ENCODE results near the gene SAPCD1.
A peak's percentile ranks its signal among the peaks of the same experiment; 100 is the strongest.

Gene SAPCD1

DNA sequence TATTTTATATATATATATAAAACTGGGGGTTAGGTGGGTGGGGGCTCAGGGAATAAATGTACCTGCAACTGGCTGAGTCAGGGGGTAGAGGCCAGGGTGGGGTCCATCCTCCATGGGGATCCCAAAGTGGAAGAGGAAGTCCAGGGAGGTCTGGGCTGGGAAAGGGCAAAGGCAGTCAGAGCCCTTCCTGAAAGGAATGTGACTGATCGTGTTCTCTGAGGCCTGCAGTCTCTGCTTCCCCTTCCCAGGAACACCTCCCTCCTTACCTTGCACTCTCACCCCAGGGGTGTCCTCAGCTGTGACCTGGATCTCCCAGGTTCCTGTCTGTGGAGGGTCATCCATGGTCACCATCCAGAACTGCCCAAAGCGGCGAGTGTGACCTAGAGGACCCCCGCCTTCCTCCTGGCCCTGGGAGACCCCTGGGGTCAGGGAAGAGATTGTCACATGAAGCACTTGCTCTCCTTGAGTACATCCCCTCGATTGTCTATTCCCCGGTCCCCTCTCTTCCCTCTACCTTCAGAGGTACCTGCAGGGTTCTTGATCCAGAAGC, 4.7 kb downstream of the SAPCD1 start:
- H3K9me3 ChIP-seq (replicated peaks; ENCODE audit: insufficient read depth, low read length), result no peaks in the 10 kb centered on the region
- no peak overlapping the region for H3K4me3 ChIP-seq (ENCODE audit: low read length)
- H3F3A ChIP-seq (ENCODE audit: insufficient read depth, low read length), result peaks cover 3% of the 10 kb centered on the region; the same call in 1 of the 2 replicates

DNA sequence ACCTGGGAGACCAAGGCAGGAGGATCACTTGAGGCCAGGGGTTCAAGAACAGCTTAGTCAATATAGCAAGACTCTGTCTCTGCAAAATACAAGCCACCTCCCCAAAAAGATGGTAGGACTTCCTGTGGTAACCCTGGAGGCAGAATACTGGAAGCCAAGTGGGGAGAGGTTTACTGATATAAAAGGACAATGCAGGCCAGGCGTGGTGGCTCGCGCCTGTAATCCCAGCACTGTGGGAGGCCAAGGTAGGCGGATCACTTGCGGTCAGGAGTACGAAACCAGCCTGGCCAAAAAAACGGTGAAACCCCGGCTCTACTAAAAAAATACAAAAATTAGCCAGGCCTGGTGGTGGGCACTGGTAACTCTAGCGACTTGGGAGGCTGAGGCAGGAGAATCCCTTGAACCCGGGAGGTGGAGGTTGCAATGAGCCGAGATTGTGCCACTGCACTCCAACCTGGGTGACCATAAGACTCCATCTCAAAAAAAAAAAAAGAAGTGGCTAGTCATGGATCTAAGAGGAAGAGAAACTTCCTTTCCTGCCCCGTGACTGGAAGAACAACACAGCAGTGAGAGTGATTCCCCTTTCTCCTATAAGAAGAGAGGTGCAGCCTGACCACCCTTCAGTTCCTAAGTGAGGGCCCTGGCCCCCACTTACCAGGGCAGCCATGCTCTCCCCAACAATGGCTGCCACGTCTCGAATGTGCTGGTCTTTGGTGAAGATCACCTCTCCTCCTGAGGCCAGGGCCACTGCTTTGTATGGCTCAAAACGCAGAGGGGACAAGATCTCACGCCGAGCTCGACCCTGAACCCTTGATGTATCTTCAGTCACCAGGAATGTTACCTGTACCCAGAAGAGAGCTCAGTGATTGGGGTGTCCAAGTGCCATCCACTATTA, 6.2 kb downstream of the SAPCD1 start:
- H3K4me1 ChIP-seq (ENCODE audit: low read length), result peaks cover 13% of the 10 kb centered on the region
- no peak overlapping the region for H2AFZ ChIP-seq (ENCODE audit: low read length)
- H3F3A ChIP-seq (ENCODE audit: insufficient read depth, low read length), result peaks cover 3% of the 10 kb centered on the region; the same call in 1 of the 2 replicates
- no peaks in the 10 kb centered on the region for H3K27me3 ChIP-seq (replicated peaks; ENCODE audit: insufficient read depth, low read length)
- H3K9ac ChIP-seq (ENCODE audit: low read length), result no peak overlapping the region
- H3K36me3 ChIP-seq (replicated peaks; ENCODE audit: insufficient read depth, low read length), result no peaks in the 10 kb centered on the region
- no peaks in the 10 kb centered on the region for H3K9me3 ChIP-seq (replicated peaks; ENCODE audit: insufficient read depth, low read length)
- no peak overlapping the region for H3K4me2 ChIP-seq (ENCODE audit: low read depth, low read length)
- no peaks in the 10 kb centered on the region for H4K20me1 ChIP-seq (ENCODE audit: insufficient read depth, low read length)
- no peak overlapping the region for H3K27ac ChIP-seq (ENCODE audit: low read length)
- H3K79me2 ChIP-seq (ENCODE audit: low read length), result no peaks in the 10 kb centered on the region
- DNase-seq, result no peak
- TF ChIP-seq EZH2phosphoT487 (IDR thresholded peaks at IDR 0.05; ENCODE audit: low read length) (no peak), EZH2 (optimal IDR thresholded peaks at IDR 0.05; ENCODE audit: low read depth, low read length) (no peak)
- TF ChIP-seq, protein P1, sequence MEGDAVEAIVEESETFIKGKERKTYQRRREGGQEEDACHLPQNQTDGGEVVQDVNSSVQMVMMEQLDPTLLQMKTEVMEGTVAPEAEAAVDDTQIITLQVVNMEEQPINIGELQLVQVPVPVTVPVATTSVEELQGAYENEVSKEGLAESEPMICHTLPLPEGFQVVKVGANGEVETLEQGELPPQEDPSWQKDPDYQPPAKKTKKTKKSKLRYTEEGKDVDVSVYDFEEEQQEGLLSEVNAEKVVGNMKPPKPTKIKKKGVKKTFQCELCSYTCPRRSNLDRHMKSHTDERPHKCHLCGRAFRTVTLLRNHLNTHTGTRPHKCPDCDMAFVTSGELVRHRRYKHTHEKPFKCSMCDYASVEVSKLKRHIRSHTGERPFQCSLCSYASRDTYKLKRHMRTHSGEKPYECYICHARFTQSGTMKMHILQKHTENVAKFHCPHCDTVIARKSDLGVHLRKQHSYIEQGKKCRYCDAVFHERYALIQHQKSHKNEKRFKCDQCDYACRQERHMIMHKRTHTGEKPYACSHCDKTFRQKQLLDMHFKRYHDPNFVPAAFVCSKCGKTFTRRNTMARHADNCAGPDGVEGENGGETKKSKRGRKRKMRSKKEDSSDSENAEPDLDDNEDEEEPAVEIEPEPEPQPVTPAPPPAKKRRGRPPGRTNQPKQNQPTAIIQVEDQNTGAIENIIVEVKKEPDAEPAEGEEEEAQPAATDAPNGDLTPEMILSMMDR (IDR thresholded peaks at IDR 0.05; ENCODE audit: low read length), result no peak
- H3K9me2 ChIP-seq (replicated peaks; ENCODE audit: insufficient read depth, low read length), result no peaks in the 10 kb centered on the region
- no peak overlapping the region for H3K4me3 ChIP-seq (ENCODE audit: low read length)

More for the DNA sequence above, 4.7 kb downstream of the SAPCD1 start:
- no peak overlapping the region for H2AFZ ChIP-seq (ENCODE audit: low read length)
- H3K9me2 ChIP-seq (replicated peaks; ENCODE audit: insufficient read depth, low read length), result no peaks in the 10 kb centered on the region
- peaks cover 16% of the 10 kb centered on the region for H3K4me1 ChIP-seq (ENCODE audit: low read length)
- no peaks in the 10 kb centered on the region for H3K27me3 ChIP-seq (replicated peaks; ENCODE audit: insufficient read depth, low read length)
- DNase-seq, result no peak
- H3K9ac ChIP-seq (ENCODE audit: low read length), result no peak overlapping the region
- no peaks in the 10 kb centered on the region for H4K20me1 ChIP-seq (ENCODE audit: insufficient read depth, low read length)
- no peaks in the 10 kb centered on the region for H3K36me3 ChIP-seq (replicated peaks; ENCODE audit: insufficient read depth, low read length)
- H3K79me2 ChIP-seq (ENCODE audit: low read length), result no peaks in the 10 kb centered on the region
- no peak for TF ChIP-seq EZH2 (optimal IDR thresholded peaks at IDR 0.05; ENCODE audit: low read depth, low read length)
- TF ChIP-seq, protein P1 (IDR thresholded peaks at IDR 0.05; ENCODE audit: low read length), result no peak
- no peak for TF ChIP-seq EZH2phosphoT487 (IDR thresholded peaks at IDR 0.05; ENCODE audit: low read length)
- no peak overlapping the region for H3K4me2 ChIP-seq (ENCODE audit: low read depth, low read length)
- H3K27ac ChIP-seq (ENCODE audit: low read length), result no peak overlapping the region

DNA sequence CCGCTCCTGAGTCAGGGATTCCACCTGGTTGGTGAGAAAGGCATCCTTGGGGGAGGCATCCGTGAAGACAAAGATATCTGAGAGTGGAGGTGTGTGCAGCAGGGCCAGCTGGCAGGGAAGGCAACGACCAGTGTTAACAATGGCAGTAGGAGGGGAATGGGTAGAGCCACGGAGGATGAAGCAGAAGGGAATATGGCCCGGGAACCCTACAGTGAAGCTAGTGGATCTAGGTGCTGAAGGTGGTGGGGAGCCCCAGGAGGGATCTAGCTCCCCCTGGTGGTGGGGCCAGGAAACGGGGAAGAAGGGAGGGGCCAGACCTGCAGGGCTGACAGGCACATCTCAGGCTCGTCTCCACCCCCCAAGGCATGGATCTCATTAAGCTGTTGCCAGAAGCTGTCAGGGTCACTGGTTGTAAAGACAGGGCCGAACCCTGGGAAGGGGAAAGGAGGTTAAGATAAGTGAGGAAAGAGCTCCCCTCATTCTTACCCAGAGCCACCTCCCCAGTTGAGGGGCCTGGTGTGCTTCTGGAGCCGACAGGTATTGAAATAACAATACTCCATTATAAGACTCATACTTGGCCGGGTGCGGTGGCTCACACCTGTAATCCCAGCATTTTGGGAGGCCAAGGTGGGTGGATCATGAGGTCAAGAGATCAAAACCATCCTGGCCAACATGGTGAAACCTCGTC, 7.4 kb downstream of the SAPCD1 start:
- TF ChIP-seq EZH2 (optimal IDR thresholded peaks at IDR 0.05; ENCODE audit: low read depth, low read length), result no peak
- TF ChIP-seq, protein P1 (IDR thresholded peaks at IDR 0.05; ENCODE audit: low read length), result peak; percentile 93
- Histone ChIP-seq H3K36me3 (replicated peaks; ENCODE audit: insufficient read depth, low read length) (no peaks in the 10 kb centered on the region), H3K9ac (ENCODE audit: low read length) (no peak overlapping the region), H3K27me3 (replicated peaks; ENCODE audit: insufficient read depth, low read length) (no peaks in the 10 kb centered on the region), H3K79me2 (ENCODE audit: low read length) (no peaks in the 10 kb centered on the region), H3K9me2 (replicated peaks; ENCODE audit: insufficient read depth, low read length) (no peaks in the 10 kb centered on the region), H3K9me3 (replicated peaks; ENCODE audit: insufficient read depth, low read length) (no peaks in the 10 kb centered on the region), H3K4me2 (ENCODE audit: low read depth, low read length) (no peak overlapping the region), H3K27ac (ENCODE audit: low read length) (no peak overlapping the region), H3K4me3 (ENCODE audit: low read length) (no peak overlapping the region), H3K4me1 (ENCODE audit: low read length) (peaks cover under 1% of the 10 kb centered on the region; the same call in 1 of the 2 replicates), H3F3A (ENCODE audit: insufficient read depth, low read length) (0 out of 2 replicates have a peak, but pooled peaks cover 3% of the 10 kb centered on the region), H4K20me1 (ENCODE audit: insufficient read depth, low read length) (no peaks in the 10 kb centered on the region), H2AFZ (ENCODE audit: low read length) (no peak overlapping the region)
- DNase-seq, result peak; percentile 76
